Small intestine (tissue), 7 donors: Measurements from ENCODE around the gene GABRQ. TPM values are rescaled to one million over a fixed set of nuclear protein-coding genes. Genes with fewer than 3 reads are reported as not detected.
"Not testable (repeated sequence)": the region's sequence is repeated elsewhere in the genome, so short reads cannot be mapped to it uniquely, and the experiment has no call there.

Experiments used
- DNase-seq, 2 donors: peaks; one replicate each; pipeline versions ENCODE4 v3.0.0 to v3.0.0-alpha.2; 2013
- FAIRE-seq: peaks from 2 replicates; lab custom pipeline; 2012; peaks lifted over from hg19 to GRCh38; lab: Jason Lieb, UNC
- H3K27ac ChIP-seq, 3 donors: one replicate each; pipeline ENCODE4 v1.5.1; 2013; ENCODE audit warnings: low read length in 2 of 3, mild to moderate bottlenecking in 2 of 3, control low read depth in 1 of 3, inconsistent platforms in 1 of 3, low read depth in 1 of 3, moderate library complexity in 1 of 3
- H3K27me3 ChIP-seq, 3 donors: one replicate each; pipeline ENCODE4 v1.6.1; 2013; ENCODE audit warnings: low read length in 3 of 3, inconsistent platforms in 1 of 3; ENCODE audit not compliant: control insufficient read depth in 3 of 3, insufficient read depth in 3 of 3
- H3K36me3 ChIP-seq, 3 donors: one replicate each; pipeline ENCODE4 v1.6.1; 2013; ENCODE audit warnings: low read length in 3 of 3, inconsistent platforms in 1 of 3, low read depth in 1 of 3, mild to moderate bottlenecking in 1 of 3, moderate library complexity in 1 of 3; ENCODE audit not compliant: control insufficient read depth in 3 of 3, insufficient read depth in 2 of 3
- H3K4me1 ChIP-seq, 3 donors: one replicate each; pipeline ENCODE4 v1.6.1; 2013; ENCODE audit warnings: low read length in 2 of 3, inconsistent platforms in 1 of 3, low read depth in 1 of 3, mild to moderate bottlenecking in 1 of 3, moderate library complexity in 1 of 3; ENCODE audit not compliant: control insufficient read depth in 3 of 3, insufficient read depth in 2 of 3
- H3K4me3 ChIP-seq, 3 donors: one replicate each; pipeline ENCODE4 v1.5.1; 2013; ENCODE audit warnings: low read length in 3 of 3, control low read depth in 1 of 3, inconsistent platforms in 1 of 3, low read depth in 1 of 3, mild to moderate bottlenecking in 1 of 3, moderate library complexity in 1 of 3
- H3K9me3 ChIP-seq, 2 donors: one replicate each; pipeline ENCODE4 v1.6.1; 2013; ENCODE audit warnings: low read depth in 1 of 2, low read length in 1 of 2; ENCODE audit not compliant: control insufficient read depth in 2 of 2, insufficient read depth in 1 of 2
- WGBS, 3 donors: extraction: QIAGEN DNeasy Blood & Tissue Kit; methylation state at CpG; one replicate each; pipeline ENCODE4 v1.1.7; 2013; 5-methylcytosine and 5-hydroxymethylcytosine counted together
- polyA plus RNA-seq, 4 donors: library from polyadenylated mRNA; stranded (reverse) in 3 of 4; unstranded in 1 of 4; fragments of 200-250 nt in 3 of 4; fragments of 120-200 nt in 1 of 4; gene quantifications; one replicate each; pipeline versions ENCODE4 v1.2.1 to v1.2.3, GENCODE V29; 2013
- donor health status: healthy with polysubstance abuse.
- donor health status: control.
- donor health status: control.
- donor health status: Bipolar disorder and iron deficiency.
- donor health status: healthy.

The GABRQ gene
- polyA plus RNA-seq, 4 donors: 0.09 to 1.1 TPM; not detected in 2

DNA sequence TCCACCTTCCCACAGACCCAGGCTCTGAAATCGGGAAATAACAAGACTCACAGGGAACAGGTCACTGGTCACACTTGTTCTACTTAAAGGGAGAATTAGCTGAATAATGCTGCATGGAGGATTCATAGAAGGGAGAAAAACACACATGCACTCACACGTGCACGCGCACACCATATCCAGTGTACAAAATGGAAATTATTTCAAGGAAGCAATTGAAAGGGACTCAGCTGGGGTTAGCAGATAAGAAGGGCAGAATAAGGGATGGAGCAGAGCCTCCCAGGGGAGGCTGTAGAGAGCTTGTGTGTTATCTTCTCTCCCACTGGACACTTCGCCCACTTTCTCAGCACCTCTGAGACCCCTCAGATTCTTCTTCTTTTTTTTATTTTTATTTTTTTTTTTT, 10.3 kb downstream of the GABRQ start:
- no peaks in the 10 kb centered on the region for H3K9me3 ChIP-seq
- no peaks in the 10 kb centered on the region for H3K4me1 ChIP-seq
- no peaks in the 10 kb centered on the region for H3K27me3 ChIP-seq
- H3K27ac ChIP-seq: no peak overlapping the region
- WGBS, 3 donors: 78 to 95% (median 80%) methylated on average over 5 of the region's 5 CpGs
- H3K4me3 ChIP-seq: no peak overlapping the region
- no peaks in the 10 kb centered on the region for H3K36me3 ChIP-seq
- FAIRE-seq (no peak), DNase-seq (no peak)

DNA sequence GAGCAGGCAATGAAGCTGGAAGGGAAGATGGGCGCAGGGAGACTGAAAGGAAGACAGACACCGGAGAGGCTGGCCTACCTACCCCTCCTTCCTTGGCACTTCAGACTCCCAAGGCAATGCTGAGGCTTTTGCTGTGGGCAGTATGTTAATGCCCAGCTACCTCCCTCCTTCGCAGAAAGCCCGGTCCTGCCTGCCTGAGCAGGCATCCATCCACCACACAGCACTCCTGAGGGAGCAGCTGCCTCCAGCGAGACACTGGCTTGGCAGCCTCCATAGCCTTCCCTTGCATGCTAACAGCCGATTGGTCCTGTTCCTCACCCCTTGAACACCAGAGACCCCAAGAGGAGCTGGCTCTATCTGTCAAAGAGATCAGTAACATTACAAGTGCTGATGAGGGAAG, 14.4 kb downstream of the GABRQ start:
- DNase-seq (no peak), FAIRE-seq (no peak)
- Histone ChIP-seq H3K9me3 (no peaks in the 10 kb centered on the region), H3K27ac (no peak overlapping the region), H3K27me3 (no peaks in the 10 kb centered on the region), H3K4me1 (no peaks in the 10 kb centered on the region), H3K4me3 (no peak overlapping the region), H3K36me3 (no peaks in the 10 kb centered on the region)
- 86 to 96% (median 88%) methylated on average over 6 of the region's 6 CpGs for WGBS, 3 donors

DNA sequence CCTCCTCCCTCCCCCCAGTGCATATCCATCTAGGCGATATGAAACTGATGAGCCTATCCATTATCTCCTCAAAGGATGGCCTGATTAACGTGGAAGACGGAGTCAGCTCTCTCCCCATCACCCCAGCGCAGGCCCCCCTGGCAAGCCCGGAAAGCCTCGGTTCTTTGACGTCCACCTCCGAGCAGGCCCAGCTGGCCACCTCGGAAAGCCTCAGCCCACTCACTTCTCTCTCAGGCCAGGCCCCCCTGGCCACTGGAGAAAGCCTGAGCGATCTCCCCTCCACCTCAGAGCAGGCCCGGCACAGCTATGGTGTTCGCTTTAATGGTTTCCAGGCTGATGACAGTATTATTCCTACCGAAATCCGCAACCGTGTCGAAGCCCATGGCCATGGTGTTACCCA, 14.8 kb downstream of the GABRQ start:
- no peak for FAIRE-seq

DNA sequence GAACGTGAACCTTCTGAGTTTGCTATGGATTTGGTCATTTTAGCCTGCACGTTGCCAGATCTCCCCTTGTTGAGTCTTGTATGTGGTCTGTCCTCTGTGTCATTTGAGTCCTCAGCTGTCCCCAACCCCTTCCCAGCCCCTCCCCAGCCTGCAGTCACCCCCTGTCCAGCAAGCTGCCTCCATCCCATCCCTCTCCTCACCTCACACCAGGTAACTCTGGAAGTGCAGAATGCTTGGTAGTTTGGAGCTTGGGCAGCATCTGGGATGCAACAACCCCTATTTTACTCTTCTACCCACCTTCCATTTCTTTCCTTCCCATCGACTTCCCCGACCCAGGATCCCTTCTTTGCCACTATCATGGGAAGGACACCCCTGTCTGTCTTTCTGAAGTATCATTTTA, 18.4 kb downstream of the GABRQ start:
- no peak overlapping the region for H3K27ac ChIP-seq
- no peaks in the 10 kb centered on the region for H3K36me3 ChIP-seq
- 62 to 84% (median 65%) methylated on average over 4 of the region's 4 CpGs for WGBS, 3 donors
- no peak for FAIRE-seq
- no peaks in the 10 kb centered on the region for H3K9me3 ChIP-seq
- no peaks in the 10 kb centered on the region for H3K27me3 ChIP-seq
- no peaks in the 10 kb centered on the region for H3K4me1 ChIP-seq
- DNase-seq: no peak
- no peak overlapping the region for H3K4me3 ChIP-seq

More for the DNA sequence above, 14.8 kb downstream of the GABRQ start:
- DNase-seq: no peak
- Histone ChIP-seq H3K4me1 (no peaks in the 10 kb centered on the region), H3K4me3 (no peak overlapping the region), H3K27ac (no peak overlapping the region), H3K27me3 (no peaks in the 10 kb centered on the region), H3K36me3 (no peaks in the 10 kb centered on the region), H3K9me3 (no peaks in the 10 kb centered on the region)
- 87 to 91% (median 89%) methylated on average over 16 of the region's 16 CpGs for WGBS, 3 donors

DNA sequence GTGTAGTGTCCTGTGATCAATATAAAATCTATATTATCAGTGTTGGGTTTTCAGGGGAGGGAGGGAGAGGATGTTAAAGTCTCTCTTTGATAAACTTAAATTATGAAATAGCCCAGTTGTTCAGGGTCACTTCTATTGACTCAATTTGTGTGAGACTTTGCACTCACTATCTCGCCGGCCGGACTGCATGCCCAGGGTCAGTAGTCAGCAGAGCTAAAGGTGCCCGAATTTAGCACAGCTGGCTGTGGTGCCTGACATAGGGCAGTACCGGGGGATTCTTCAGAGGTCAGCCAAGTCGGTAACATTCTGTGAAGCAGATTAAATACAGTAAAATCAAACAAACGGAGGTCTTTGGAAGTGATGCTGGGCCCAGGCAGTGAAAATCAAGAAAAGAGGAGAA, 19.2 kb downstream of the GABRQ start:
- no peak for FAIRE-seq
- no peaks in the 10 kb centered on the region for H3K27me3 ChIP-seq
- no peak for DNase-seq
- H3K4me1 ChIP-seq: no peaks in the 10 kb centered on the region
- no peak overlapping the region for H3K4me3 ChIP-seq
- H3K27ac ChIP-seq: no peak overlapping the region
- H3K36me3 ChIP-seq: no peaks in the 10 kb centered on the region
- H3K9me3 ChIP-seq: no peaks in the 10 kb centered on the region
- 55 to 77% (median 61%) methylated on average over 7 of the region's 7 CpGs for WGBS, 3 donors

DNA sequence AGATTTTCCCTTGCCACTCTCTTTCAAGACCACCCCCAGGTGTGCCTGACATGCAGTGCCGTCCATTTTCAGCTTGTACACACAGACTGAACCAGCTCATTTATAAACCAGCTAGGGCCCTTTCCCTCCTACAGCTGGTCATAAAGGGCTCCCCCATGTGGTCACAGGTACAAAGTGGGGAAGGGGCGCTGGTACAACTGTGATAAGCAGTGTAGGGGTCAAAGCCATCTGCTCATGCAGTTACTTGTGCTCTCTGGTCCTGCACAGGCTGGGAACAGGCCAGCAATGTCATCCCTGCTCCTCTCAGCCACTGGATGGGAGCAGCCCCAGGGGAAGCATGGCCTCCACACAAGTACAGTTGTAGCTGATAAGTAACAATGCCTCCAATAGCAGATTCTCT, 20.6 kb downstream of the GABRQ start:
- no peak overlapping the region for H3K27ac ChIP-seq
- H3K4me1 ChIP-seq: no peaks in the 10 kb centered on the region
- H3K4me3 ChIP-seq: no peak overlapping the region
- H3K27me3 ChIP-seq: no peaks in the 10 kb centered on the region
- H3K36me3 ChIP-seq: no peaks in the 10 kb centered on the region
- no peaks in the 10 kb centered on the region for H3K9me3 ChIP-seq
- DNase-seq: no peak
- no peak for FAIRE-seq
- 12 to 35% (median 21%) methylated on average over 2 of the region's 2 CpGs for WGBS, 3 donors

DNA sequence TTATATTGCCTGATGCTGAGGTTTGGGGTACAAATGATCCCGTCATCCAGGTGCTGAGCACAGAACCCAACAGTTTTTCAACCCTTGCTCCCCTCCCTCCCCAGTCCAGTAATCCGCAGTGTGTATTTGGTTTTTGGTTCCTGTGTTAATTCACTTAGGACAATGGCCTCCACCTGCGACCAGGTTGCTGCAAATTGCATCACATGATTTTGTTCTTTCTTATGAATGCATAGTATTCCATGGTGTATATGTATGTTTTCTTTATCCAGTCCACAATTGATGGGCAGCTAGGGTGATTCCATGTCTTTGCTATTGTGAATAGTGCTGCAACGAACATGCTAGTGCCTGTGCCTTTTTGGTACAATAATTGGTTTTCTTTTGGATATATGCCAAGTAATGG, 25.4 kb downstream of the GABRQ start:
- H3K27ac ChIP-seq: no peak overlapping the region
- 43 to 58% (median 58%) methylated on average over 3 to 4 of the region's 4 CpGs for WGBS, 3 donors
- no peaks in the 10 kb centered on the region for H3K36me3 ChIP-seq
- no peaks in the 10 kb centered on the region for H3K4me1 ChIP-seq
- no peak for DNase-seq
- H3K9me3 ChIP-seq: no peaks in the 10 kb centered on the region
- no peak overlapping the region for H3K4me3 ChIP-seq
- no peak for FAIRE-seq
- H3K27me3 ChIP-seq: peaks cover 0 to 2% (median 0%) of the 10 kb centered on the region in 3 donors

DNA sequence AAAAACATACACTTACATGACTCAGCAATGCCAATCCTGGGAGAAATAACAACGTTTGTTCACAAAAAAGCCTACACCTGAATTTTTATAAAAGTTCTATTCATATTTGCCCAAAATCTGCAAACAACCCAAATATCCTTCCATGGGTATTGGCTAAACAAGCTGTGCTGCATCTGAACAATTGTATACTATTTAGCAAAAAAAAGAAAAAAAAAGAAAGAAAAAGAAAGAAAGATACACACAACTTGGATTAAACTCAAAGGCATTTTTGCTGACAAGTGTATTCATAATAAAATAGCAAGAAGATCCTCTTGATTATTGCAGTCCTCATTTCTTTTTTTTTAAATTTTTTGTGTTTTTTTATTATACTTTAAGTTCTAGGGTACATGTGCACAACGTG, 36.4 kb downstream of the GABRQ start:
- 79 to 92% (median 84%) methylated on average over 2 of the region's 2 CpGs for WGBS, 3 donors
- H3K9me3 ChIP-seq: no peaks in the 10 kb centered on the region
- no peaks in the 10 kb centered on the region for H3K27me3 ChIP-seq
- no peaks in the 10 kb centered on the region for H3K36me3 ChIP-seq
- H3K27ac ChIP-seq: no peak overlapping the region
- DNase-seq (no peak), FAIRE-seq (no peak)
- no peak overlapping the region for H3K4me3 ChIP-seq
- no peaks in the 10 kb centered on the region for H3K4me1 ChIP-seq

DNA sequence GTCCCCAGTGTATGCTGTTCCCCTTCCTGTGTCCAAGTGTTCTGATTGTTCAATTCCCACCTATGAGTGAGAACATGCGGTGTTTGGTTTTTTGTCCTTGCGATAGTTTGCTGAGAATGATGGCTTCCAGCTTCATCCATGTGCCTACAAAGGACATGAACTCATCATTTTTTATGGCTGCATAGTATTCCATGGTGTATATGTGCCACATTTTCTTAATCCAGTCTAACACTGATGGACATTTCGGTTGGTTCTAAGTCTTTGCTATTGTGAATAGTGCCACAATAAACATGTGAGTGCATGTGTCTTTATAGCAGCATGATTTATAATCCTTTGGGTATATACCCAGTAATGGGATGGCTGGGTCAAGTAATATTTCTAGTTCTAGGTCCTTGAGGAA, 37.0 kb downstream of the GABRQ start:
- not testable (repeated sequence) for FAIRE-seq, H3K36me3 ChIP-seq, H3K4me1 ChIP-seq, H3K9me3 ChIP-seq, DNase-seq, H3K27ac ChIP-seq, H3K4me3 ChIP-seq, H3K27me3 ChIP-seq
- 87 to 94% (median 91%) methylated on average over 3 of the region's 3 CpGs for WGBS, 3 donors
